ENCODE data around the gene PREX1.

- TF ChIP-seq POLR2A (IDR thresholded peaks at IDR 0.05) (no peak), CTCF (IDR thresholded peaks at IDR 0.05) (no peak)
Measured at GRCh38 chr20:48680650-48681049, 147.1 kb downstream of the PREX1 start.

Measured in vagina (tissue), 2 donors.